ENCODE measurements around the gene REXO1.

DNA sequence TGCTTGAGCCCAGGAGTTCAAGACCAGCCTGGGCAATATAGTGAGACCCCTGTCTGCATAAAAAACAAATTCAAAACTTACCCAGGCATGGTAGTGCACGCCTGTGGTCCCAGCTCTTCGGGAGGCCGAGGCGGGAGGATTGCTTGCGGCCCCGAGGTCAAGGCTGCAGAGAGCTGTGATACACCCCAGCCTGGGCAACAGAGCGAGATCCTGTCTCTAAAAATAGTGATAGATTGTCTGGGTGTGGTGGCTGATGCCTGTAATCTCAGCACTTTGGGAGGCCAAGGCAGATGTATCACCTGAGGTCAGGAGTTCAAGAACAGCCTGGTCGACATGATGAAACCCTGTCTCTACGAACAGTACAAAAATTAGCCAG, 19.1 kb upstream of the REXO1 start:
- TF ChIP-seq EZH2 (IDR thresholded peaks at IDR 0.05; ENCODE audit: borderline replicate concordance, low read depth, low read length, severe bottlenecking) = no peak
- TF ChIP-seq, protein P1, sequence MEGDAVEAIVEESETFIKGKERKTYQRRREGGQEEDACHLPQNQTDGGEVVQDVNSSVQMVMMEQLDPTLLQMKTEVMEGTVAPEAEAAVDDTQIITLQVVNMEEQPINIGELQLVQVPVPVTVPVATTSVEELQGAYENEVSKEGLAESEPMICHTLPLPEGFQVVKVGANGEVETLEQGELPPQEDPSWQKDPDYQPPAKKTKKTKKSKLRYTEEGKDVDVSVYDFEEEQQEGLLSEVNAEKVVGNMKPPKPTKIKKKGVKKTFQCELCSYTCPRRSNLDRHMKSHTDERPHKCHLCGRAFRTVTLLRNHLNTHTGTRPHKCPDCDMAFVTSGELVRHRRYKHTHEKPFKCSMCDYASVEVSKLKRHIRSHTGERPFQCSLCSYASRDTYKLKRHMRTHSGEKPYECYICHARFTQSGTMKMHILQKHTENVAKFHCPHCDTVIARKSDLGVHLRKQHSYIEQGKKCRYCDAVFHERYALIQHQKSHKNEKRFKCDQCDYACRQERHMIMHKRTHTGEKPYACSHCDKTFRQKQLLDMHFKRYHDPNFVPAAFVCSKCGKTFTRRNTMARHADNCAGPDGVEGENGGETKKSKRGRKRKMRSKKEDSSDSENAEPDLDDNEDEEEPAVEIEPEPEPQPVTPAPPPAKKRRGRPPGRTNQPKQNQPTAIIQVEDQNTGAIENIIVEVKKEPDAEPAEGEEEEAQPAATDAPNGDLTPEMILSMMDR (IDR thresholded peaks at IDR 0.05; ENCODE audit: borderline replicate concordance, extremely low read depth, low read length, poor library complexity, severe bottlenecking) = no peak
